Stimulated activated naive CD8-positive, alpha-beta T cell treated with anti-CD3 and anti-CD28 coated beads, Interleukin-15, Interleukin-2, amounts not matched to agents 100 ng/mL and 50 ng/mL, for 24 hours (primary cell): ENCODE measurements around the gene CHRDL2.
"Not testable (repeated sequence)": the region's sequence is repeated elsewhere in the genome, so short reads cannot be mapped to it uniquely, and the experiment has no call there.

Experiments
- H3K27ac Mint-ChIP-seq: one replicate; pipeline ENCODE4 v1.8.0; 2021; ENCODE audit warnings: mild to moderate bottlenecking, mixed read lengths
- H3K27me3 Mint-ChIP-seq: one replicate; pipeline ENCODE4 v1.8.0; 2021; ENCODE audit warnings: mixed read lengths
- H3K36me3 Mint-ChIP-seq: one replicate; pipeline ENCODE4 v1.8.0; 2021; ENCODE audit warnings: low read depth, mixed read lengths
- H3K4me1 Mint-ChIP-seq: one replicate; pipeline ENCODE4 v1.8.0; 2021; ENCODE audit warnings: low read depth, mixed read lengths
- H3K4me3 Mint-ChIP-seq: one replicate; pipeline ENCODE4 v1.8.0; 2021; ENCODE audit warnings: mild to moderate bottlenecking, mixed read lengths
- H3K9me3 Mint-ChIP-seq: one replicate; pipeline ENCODE4 v1.8.0; 2021; ENCODE audit warnings: mixed read lengths

Gene CHRDL2

DNA sequence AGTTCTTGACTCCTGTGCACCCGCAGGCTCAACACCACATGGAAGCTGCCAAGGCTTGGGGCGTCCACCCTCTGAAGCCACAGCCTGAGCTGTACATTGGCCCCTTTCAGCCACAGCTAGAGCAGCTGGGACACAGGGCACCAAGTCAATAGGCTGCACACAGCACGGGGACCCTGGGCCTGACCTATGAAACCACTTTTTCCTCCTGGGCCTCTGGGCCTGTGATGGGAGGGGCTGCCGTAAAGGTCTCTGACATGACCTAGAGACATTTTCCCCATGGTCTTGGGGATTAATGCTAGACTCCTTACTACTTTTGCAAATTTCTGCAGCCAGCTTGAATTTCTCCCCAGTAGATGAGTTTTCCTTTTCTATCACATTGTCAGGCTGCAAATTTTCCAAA is 72.1 kb downstream of the CHRDL2 start:
- H3K27ac Mint-ChIP-seq, H3K27me3 Mint-ChIP-seq, H3K4me1 Mint-ChIP-seq, H3K4me3 Mint-ChIP-seq, H3K9me3 Mint-ChIP-seq: not testable (repeated sequence)
- H3K36me3 Mint-ChIP-seq, result peaks cover 63% of the 10 kb centered on the region

DNA sequence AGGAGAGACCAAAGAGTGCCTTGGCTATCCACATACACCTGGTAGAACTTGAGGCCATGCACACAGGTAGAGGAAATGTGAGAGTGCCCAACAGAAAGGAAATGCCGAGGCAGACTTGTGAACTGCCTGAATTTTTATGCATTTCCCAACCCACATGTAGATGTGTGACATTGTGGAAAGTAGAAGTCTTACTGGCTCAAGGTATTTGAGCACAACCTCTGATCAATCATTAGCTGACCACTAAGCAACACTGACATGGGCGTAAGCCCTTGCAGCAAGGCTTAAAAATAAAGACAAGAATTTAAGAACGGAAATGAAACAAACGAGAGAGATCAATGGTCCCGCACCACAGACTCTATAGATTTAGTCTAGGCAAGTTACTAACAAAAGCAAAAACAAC is 76.2 kb downstream of the CHRDL2 start:
- Mint-ChIP-seq H3K4me1 (no peaks in the 10 kb centered on the region), H3K9me3 (peaks cover 7% of the 10 kb centered on the region), H3K27ac (no peak overlapping the region), H3K27me3 (no peaks in the 10 kb centered on the region), H3K36me3 (peaks cover 81% of the 10 kb centered on the region), H3K4me3 (no peak overlapping the region)

DNA sequence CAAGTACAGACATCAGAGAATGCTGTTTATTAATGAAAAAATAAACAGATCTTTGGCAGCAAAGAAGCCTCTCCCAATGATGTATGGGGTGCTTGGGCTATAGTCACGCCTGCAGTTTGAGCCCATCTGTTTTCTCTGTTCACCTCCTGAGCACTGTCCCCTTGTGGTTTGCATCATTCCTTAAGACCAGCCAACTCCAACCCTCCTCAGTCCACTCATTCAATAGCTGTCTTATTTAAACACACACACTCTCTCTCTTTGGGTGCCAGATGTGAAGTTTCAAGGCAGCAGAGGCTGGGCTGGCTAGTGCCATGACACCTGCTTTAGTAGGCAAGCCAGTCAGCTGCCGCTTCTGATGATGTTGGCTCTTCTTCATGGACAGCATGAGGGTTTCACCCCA is 80.7 kb downstream of the CHRDL2 start:
- Mint-ChIP-seq H3K27ac (no peak overlapping the region), H3K4me3 (no peak overlapping the region), H3K4me1 (no peaks in the 10 kb centered on the region), H3K36me3 (peaks cover 73% of the 10 kb centered on the region), H3K9me3 (no peaks in the 10 kb centered on the region), H3K27me3 (no peaks in the 10 kb centered on the region)

DNA sequence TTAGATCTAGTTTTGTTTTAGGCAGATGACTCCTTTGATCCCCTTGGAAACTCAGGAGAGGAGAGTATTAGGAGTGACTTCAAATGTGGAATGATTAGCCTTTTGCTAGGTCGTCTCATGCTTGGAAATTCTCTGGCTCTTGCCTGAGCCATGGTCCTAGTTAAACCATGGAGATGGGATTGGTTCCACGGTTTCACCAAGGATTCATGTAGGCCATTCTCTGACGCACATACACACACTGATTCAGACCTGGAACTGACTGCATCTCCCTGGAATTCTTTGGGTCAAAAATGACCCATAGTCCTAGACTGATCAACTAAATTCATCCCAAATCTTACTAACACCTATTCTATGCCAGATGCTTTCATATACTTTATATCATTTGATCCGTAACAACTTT is 82.3 kb downstream of the CHRDL2 start:
- Mint-ChIP-seq H3K4me1 (no peaks in the 10 kb centered on the region), H3K36me3 (peaks cover 71% of the 10 kb centered on the region), H3K9me3 (no peaks in the 10 kb centered on the region), H3K27ac (no peak overlapping the region), H3K4me3 (no peak overlapping the region), H3K27me3 (no peaks in the 10 kb centered on the region)

DNA sequence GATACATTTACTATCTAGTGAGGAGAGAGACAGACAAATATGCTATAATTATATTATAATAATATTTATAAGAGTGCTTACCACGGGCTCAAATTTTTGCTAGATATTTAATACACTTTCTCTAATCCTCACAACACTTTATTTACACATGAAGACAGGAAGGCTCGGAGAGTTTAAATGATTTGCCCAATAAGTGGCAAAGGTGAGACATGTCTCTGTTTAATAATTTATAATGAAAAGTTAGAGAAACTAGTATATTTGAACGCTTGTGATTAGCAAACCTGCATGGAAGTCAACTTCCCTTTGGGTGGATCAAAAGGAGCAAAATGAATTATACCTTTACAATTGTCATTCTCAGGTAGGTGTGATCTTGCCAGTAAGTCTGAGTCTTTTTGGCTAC is 83.4 kb downstream of the CHRDL2 start:
- Mint-ChIP-seq H3K27ac (no peak overlapping the region), H3K4me3 (no peak overlapping the region), H3K36me3 (peaks cover 68% of the 10 kb centered on the region), H3K27me3 (no peaks in the 10 kb centered on the region), H3K9me3 (no peaks in the 10 kb centered on the region), H3K4me1 (no peaks in the 10 kb centered on the region)

DNA sequence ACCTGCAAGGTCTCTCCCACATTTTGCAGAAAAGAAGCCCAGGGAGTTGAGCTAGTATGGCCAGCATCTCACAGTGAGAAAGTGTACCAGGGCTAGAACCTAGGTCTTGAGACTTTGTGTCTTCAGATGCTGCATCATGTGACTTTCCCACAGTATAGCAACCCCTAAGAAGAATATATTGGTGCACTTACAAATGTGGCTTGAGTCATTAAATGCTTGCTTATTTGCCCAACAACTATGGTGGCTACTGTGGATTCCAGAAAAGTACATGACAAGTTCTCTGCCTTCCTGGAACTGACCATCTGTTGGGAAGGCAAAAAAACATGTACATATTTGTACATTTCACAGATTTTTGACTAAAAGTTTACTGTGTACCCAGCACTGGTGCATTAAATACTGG is 83.8 kb downstream of the CHRDL2 start:
- Mint-ChIP-seq H3K4me3 (no peak overlapping the region), H3K27me3 (no peaks in the 10 kb centered on the region), H3K36me3 (peaks cover 68% of the 10 kb centered on the region), H3K27ac (no peak overlapping the region), H3K9me3 (no peaks in the 10 kb centered on the region), H3K4me1 (no peaks in the 10 kb centered on the region)

DNA sequence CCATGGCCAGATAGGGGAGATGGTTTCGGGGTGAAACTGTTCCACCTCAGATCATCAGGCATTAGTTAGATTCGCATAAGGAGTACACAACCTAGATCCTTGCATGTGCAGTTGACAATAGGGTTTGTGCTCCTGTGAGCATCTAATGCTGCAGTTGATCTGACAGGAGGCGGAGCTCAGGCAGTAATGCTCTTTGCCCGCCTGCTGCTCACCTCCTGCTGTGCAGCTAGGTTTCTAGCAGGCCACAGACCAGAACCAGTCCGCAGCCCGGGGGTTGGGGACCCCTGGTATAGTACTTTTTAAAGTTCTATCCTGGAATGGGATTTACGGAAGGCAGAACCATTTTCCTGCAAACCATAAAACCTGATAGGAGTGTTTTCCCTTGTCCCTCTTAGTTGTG is 84.3 kb downstream of the CHRDL2 start:
- Mint-ChIP-seq H3K27ac (no peak overlapping the region), H3K27me3 (no peaks in the 10 kb centered on the region), H3K9me3 (no peaks in the 10 kb centered on the region), H3K4me1 (no peaks in the 10 kb centered on the region), H3K36me3 (peaks cover 70% of the 10 kb centered on the region), H3K4me3 (no peak overlapping the region)
